GM21528 (cell line): Measurements from ENCODE around the gene HOXC6.

Experiments used
- ATAC-seq: cut with Tn5 transposase; IDR thresholded peaks from one replicate; pipeline ENCODE4 v1.9.1; 2021; ENCODE audit warnings: mild to moderate bottlenecking, moderate library complexity; ENCODE audit not compliant: unreplicated experiment, low FRiP score

HOXC6 gene

DNA sequence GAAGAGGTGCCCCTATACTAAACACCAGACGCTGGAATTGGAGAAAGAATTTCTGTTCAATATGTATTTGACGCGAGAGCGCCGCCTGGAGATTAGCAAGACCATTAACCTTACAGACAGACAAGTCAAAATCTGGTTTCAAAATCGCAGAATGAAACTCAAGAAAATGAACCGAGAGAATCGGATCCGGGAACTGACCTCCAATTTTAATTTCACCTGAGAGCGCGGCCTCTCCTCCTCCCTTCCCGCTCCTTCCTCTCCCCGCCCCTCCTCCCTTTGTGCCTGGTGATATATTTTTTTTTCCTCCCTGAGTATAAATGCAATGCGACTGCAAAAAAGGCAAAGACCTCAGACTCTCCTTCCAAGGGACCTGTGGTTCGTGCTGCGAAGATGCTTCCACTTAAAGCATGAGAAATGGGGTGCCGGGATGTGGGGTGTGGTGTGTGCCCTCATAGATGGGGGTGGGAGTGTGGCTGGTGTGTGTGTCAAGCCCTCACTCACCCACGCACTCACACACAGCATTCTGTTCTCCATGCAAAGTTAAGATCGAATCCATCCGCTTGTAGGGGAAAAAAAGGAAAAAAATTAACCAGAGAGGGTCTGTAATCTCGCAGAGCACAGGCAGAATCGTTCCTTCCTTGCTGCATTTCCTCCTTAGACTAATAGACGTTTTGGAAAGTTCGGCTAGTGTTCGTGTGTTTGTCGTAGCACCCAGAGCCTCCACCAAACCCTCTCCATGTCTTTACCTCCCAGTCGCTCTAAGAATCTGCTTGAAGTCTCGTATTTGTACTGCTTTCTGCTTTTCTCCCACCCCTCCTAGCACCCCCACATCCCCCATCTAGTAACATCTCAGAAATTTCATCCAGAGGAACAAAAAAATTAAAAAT lies 38.8 kb upstream of the HOXC6 start:
- no peak for ATAC-seq

- no peak for ATAC-seq
Measured at GRCh38 chr12:53990311-53991076, 37.7 kb upstream of the HOXC6 start.

GRCh38 chr12:53991077-53991460 lies 37.2 kb upstream of the HOXC6 start:
- no peak for ATAC-seq

DNA sequence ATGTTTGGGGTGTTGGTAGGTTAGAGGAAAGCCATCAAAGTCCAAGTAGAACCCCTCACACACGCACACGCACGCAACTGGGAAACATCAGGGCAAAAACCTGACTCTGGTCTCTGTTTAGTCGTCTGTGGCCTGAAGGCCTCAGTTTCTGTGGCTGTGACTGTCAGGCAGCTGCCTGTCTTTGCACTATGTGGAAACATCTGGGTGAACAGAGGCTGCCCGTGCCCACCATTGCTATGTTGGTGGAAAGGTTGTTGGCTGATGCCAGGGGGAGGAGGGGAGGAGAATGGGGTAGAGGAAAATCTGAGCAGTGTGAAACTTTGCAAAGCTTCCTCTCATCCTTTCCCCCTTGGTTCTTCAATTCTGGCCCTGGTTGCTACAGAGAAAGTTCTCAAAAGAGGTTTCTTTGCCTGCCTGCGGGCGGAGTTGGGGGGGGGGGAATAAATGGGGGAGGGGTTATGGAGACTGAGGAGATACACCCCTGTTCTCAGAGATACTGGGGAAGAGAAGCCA lies 35.8 kb upstream of the HOXC6 start:
- no peak for ATAC-seq

- no peak for ATAC-seq
Measured at GRCh38 chr12:53993162-53994008, 34.9 kb upstream of the HOXC6 start.

GRCh38 chr12:53994009-53994263 lies 34.3 kb upstream of the HOXC6 start:
- no peak for ATAC-seq

DNA sequence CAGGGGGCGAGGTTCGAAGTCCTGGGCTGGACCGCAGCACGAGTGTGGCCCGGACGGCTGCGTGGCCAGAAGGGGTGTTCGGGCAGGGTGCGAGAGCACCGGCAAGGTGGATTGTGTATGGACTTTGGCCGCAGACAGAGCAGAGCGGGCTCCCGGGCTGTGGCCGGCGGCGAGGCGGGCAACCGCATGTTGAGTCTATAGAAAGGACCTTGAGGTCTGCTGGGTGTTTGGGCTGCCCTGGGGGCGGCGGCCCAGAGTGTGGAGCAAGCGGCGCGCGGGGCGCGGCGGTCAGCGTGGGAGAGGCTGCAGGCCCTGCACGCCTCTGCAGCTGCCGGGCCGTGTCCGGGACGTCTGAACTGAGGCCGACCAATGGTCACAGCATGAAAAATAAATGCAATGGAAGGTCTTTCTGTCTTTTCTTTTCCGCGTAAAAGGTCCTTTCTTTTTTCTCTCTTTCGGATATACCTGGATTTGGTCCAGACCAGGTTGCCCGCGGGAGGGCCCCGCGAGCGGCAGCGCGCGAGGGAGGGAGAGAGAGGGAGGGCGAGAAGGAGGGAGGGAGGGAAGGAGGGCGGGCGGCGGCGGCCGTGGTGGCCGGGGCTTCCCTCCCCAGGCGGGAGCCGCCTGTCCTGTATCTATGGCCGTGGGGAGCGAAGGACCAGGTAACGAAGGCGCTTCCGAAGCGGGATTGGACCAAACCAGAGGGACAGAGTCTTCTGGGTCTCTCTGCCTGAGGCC lies 33.8 kb upstream of the HOXC6 start:
- ATAC-seq: no peak

- no peak for ATAC-seq
Measured at GRCh38 chr12:53995002-53995377, 33.2 kb upstream of the HOXC6 start.

- ATAC-seq: no peak
Measured at GRCh38 chr12:53995378-53996239, 32.6 kb upstream of the HOXC6 start.

DNA sequence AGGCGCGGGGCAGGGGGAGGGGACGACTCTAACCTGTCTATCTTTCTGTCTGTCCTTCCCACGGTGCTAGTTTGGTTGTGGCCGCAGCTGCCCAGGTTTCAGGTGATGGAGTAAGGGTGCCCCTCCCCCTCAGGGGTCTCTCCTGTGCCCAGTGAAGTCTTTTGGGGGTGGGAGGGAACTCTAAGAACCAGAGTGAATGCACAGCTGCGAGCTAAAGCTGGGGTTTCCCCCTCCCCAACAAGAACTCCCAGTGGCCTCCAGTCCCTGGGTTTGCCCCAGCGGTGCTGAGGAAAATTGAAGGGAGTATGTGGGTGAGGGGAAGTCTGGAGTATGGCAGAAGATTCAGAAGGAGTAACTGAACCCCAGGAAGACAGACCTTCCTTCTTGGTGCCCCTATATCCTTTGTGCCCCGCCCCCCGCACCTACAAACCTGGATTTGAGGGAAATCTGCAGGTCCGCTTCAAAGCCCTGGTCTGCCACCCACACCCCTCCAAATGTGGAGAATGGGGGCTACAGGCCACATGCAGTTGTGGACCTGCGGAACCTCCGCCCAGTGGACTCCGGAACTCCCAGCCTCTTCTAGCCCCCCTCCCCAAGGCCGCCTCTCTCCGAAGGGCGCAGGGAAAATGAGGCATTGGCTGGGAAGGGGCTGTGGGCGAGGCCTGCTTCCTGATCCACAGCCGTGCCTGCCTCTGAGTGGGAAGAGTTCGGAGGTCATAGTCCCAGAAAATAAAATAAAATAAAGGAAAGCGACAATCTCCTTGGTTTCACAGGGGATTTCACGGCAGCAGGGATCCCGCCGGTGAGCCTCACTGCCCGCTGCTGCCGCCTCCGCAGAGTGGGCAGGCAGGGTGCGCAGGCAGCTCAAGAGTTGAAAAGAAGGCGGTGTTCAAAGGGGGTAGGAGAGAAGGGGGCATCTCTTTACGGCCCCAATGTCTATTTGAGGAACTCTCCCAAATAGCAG lies 31.7 kb upstream of the HOXC6 start:
- ATAC-seq: no peak

DNA sequence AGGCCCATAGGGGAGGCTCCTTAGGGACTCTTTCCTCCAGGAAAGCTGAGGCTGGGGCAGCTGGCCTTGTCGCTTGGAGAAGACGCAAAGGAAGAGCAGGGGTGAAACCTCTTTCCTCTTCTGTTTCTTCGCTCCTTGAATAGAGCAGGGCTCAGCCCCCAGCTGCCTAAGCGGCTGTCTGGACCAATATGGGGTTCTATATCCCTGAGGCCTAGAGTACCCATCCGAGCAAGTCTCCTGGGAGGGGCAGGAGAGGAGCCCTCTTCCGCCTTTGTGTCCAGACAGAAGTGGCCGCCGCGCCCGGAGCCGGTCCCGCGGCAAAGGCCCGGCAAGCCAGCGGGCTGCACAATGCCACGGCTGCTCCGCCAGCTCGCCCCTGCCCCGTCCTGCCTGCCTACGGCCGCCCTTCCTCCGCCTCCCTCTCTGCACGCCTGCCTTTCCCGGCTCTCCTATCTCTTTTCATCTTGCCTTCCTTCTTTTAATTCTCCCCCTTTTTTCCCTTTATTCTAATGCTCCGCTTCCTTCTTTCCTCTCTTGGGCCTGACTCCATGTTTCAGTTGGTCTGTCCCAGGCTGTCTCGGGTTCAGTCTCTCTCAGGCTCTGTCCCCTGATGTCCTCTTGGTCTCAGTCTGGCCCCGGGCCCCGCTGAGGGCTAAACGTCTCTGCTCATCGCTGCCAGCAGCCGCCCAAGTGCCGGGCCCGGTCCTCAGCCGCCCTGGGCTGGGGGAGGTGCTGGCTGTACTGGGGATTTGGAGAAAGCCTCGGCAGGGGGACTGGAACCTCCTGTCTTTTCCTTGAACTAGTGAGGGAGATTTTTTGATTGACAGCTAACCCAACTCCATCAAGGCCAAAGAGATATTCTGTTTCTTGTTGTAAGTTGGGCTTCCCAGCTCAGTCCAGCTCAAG lies 30.8 kb upstream of the HOXC6 start:
- no peak for ATAC-seq

GRCh38 chr12:53998110-53998899 lies 29.9 kb upstream of the HOXC6 start:
- no peak for ATAC-seq

- ATAC-seq: no peak
Measured at GRCh38 chr12:53998900-53999236, 29.4 kb upstream of the HOXC6 start.

DNA sequence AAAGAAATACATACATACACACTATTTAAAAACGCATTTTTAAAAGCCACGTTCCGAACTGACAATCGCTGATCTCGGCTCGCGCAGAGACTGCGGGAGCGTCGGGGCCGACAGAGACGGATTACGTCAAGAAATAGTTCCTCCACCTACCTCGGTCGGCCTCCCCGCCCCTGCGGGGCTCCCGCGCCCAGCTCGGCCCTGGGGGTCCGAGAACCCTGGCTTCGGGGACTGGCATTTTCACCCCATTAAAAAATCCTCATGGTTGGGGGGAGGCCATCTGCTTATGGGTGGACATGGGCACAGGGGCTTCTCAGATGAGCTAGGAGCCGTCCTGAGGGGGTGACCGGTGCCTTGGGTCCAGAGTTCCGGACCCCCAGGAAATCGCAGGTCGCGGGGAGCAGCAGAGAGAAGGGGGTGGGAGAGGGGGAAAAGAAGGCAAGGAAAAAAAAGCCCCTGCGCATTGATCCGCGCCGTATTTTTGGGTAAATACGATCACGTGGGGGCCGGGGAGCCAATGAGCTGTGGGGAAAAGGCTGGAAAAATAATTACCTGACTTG lies 28.6 kb upstream of the HOXC6 start:
- no peak for ATAC-seq

GRCh38 chr12:54000116-54001114 lies 27.8 kb upstream of the HOXC6 start, which contains the start of gene HOXC9:
HOXC9 (plus strand) TSS chr12:54000161; CDS start chr12:54000189, 28 bp downstream.
- ATAC-seq: no peak
